VCaP (cell line): ENCODE measurements around the gene PNMA8B.

Source experiments
- H3K27ac ChIP-seq: fragments of 450-650 bp; 2 replicates; pipeline ENCODE4 v1.5.1; 2017
- TF ChIP-seq, protein P1 (sequence below): fragments of 450-650 bp; conservative IDR thresholded peaks from 2 replicates; pipeline ENCODE4 v1.5.1; 2017; ENCODE audit warnings: mild to moderate bottlenecking, moderate library complexity

Gene PNMA8B

GRCh38 chr19:46488551-46488950 lies 7.1 kb downstream of the PNMA8B start:
- TF ChIP-seq, protein P1, sequence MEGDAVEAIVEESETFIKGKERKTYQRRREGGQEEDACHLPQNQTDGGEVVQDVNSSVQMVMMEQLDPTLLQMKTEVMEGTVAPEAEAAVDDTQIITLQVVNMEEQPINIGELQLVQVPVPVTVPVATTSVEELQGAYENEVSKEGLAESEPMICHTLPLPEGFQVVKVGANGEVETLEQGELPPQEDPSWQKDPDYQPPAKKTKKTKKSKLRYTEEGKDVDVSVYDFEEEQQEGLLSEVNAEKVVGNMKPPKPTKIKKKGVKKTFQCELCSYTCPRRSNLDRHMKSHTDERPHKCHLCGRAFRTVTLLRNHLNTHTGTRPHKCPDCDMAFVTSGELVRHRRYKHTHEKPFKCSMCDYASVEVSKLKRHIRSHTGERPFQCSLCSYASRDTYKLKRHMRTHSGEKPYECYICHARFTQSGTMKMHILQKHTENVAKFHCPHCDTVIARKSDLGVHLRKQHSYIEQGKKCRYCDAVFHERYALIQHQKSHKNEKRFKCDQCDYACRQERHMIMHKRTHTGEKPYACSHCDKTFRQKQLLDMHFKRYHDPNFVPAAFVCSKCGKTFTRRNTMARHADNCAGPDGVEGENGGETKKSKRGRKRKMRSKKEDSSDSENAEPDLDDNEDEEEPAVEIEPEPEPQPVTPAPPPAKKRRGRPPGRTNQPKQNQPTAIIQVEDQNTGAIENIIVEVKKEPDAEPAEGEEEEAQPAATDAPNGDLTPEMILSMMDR: no peak

GRCh38 chr19:46487802-46488445 lies 7.7 kb downstream of the PNMA8B start:
- peak overlapping the region; percentile 20; the same call in 1 of the 2 replicates for H3K27ac ChIP-seq
- TF ChIP-seq, protein P1: peak; percentile 96

More at GRCh38 chr19:46488551-46488950, 7.1 kb downstream of the PNMA8B start:
- no peak overlapping the region for H3K27ac ChIP-seq

GRCh38 chr19:46487178-46487801 lies 8.4 kb downstream of the PNMA8B start:
- H3K27ac ChIP-seq: peak overlapping the region; percentile 20; the same call in 1 of the 2 replicates

GRCh38 chr19:46486358-46486757 lies 9.3 kb downstream of the PNMA8B start:
- TF ChIP-seq, protein P1: no peak

More at GRCh38 chr19:46487178-46487801, 8.4 kb downstream of the PNMA8B start:
- TF ChIP-seq, protein P1: no peak

DNA sequence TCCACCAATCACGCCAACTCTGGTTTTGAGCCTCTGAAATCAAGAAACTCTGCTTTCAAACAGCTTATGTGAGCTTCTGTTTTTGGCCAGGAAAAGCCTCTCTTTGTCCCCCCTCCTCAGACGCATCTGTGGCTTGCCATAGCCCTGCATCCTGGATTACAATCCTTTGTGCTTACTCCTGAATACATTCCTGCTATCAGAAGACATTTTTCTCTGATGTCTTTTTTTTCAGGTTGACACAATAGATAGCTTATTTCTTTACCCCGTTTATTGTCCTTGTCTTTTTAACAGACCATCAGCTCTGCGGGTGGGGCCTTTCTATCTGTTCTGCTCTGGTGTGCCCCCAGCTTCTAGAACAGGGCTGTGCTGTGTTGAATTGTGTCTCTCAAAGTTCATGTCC lies 11.0 kb downstream of the PNMA8B start:
- TF ChIP-seq, protein P1: no peak
- no peak overlapping the region for H3K27ac ChIP-seq

More at GRCh38 chr19:46486358-46486757, 9.3 kb downstream of the PNMA8B start:
- H3K27ac ChIP-seq: no peak overlapping the region

DNA sequence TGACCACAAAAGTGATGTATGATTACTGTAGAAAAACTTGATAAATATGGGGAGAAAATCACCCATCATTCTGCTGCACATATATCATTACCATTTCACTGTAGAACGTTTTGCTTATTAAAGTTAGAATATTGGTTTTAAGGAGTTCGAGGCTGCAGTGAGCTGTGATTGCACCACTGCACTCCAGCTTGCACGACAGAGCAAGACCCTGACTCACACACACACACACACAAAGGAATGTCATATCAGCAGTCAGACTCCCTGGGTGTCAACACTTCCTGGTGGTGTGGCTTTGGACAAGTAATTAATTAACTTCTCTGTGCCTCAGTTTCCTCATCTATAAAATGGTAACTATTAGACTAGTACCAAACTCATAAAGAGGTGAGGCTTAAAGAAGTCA lies 13.0 kb downstream of the PNMA8B start:
- no peak overlapping the region for H3K27ac ChIP-seq
- TF ChIP-seq, protein P1: no peak

- H3K27ac ChIP-seq: no peak overlapping the region
- TF ChIP-seq, protein P1: no peak
Measured at GRCh38 chr19:46481947-46482346, 13.7 kb downstream of the PNMA8B start.
